ENCODE data around the gene MED13L. TPM values are rescaled to one million over a fixed set of nuclear protein-coding genes. Genes with fewer than 3 reads are reported as not detected.

The MED13L gene
- total RNA-seq, 2 donors from 2014 or later: 55.0 to 64.1 TPM

- peaks cover 0 to 8% of the 10 kb centered on the region in 2 donors for H3K9me3 ChIP-seq
- no peaks in the 10 kb centered on the region for H3K4me1 ChIP-seq
- DNase-seq (ENCODE audit: low spot score): no peak
- H3K27ac ChIP-seq: no peak overlapping the region
- H3K4me3 ChIP-seq: no peak overlapping the region
- no peaks in the 10 kb centered on the region for H3K36me3 ChIP-seq
- TF ChIP-seq CTCF (IDR thresholded peaks at IDR 0.05): no peak
- no peaks in the 10 kb centered on the region for H3K27me3 ChIP-seq
Observed at GRCh38 chr12:116306968-116307367, 29.5 kb upstream of the MED13L start.

GRCh38 chr12:116306506-116306905, 29.0 kb upstream of the MED13L start:
- Histone ChIP-seq H3K9me3 (peaks cover 0 to 8% of the 10 kb centered on the region in 2 donors), H3K36me3 (no peaks in the 10 kb centered on the region), H3K4me3 (no peak overlapping the region), H3K4me1 (no peaks in the 10 kb centered on the region), H3K27me3 (no peaks in the 10 kb centered on the region), H3K27ac (no peak overlapping the region)
- no peak for TF ChIP-seq CTCF (IDR thresholded peaks at IDR 0.05)
- no peak for DNase-seq (ENCODE audit: low spot score)

- no peak for DNase-seq (ENCODE audit: low spot score)
Observed at GRCh38 chr12:116304621-116305020, 27.1 kb upstream of the MED13L start.

GRCh38 chr12:116303929-116304328, 26.4 kb upstream of the MED13L start:
- H3K36me3 ChIP-seq: no peaks in the 10 kb centered on the region
- peaks cover 0 to 10% of the 10 kb centered on the region in 2 donors for H3K4me1 ChIP-seq
- H3K4me3 ChIP-seq: no peak overlapping the region
- no peaks in the 10 kb centered on the region for H3K9me3 ChIP-seq
- peak overlapping the region in 1 of 2 donors; percentile 0 for H3K27ac ChIP-seq
- no peak for TF ChIP-seq CTCF (IDR thresholded peaks at IDR 0.05)
- no peaks in the 10 kb centered on the region for H3K27me3 ChIP-seq
- peak; percentile 61 for DNase-seq (ENCODE audit: low spot score)

More at GRCh38 chr12:116304621-116305020, 27.1 kb upstream of the MED13L start:
- Histone ChIP-seq H3K9me3 (peaks cover 0 to 2% of the 10 kb centered on the region in 2 donors), H3K27ac (no peak overlapping the region), H3K4me3 (no peak overlapping the region), H3K4me1 (peaks cover 0 to 3% of the 10 kb centered on the region in 2 donors), H3K36me3 (no peaks in the 10 kb centered on the region), H3K27me3 (no peaks in the 10 kb centered on the region)
- no peak for TF ChIP-seq CTCF (IDR thresholded peaks at IDR 0.05)

- no peaks in the 10 kb centered on the region for H3K27me3 ChIP-seq
- DNase-seq (ENCODE audit: low spot score): no peak
- H3K9me3 ChIP-seq: no peaks in the 10 kb centered on the region
- H3K27ac ChIP-seq: no peak overlapping the region
- H3K36me3 ChIP-seq: no peaks in the 10 kb centered on the region
- no peak for TF ChIP-seq CTCF (IDR thresholded peaks at IDR 0.05)
- peaks cover 0 to 10% of the 10 kb centered on the region in 2 donors for H3K4me1 ChIP-seq
- no peak overlapping the region for H3K4me3 ChIP-seq
Observed at GRCh38 chr12:116303066-116303465, 25.6 kb upstream of the MED13L start.

Data from right atrium auricular region (tissue), 2 donors.